ENCODE data around the gene KCTD11. TPM values are rescaled to one million over a fixed set of nuclear protein-coding genes. Genes with fewer than 3 reads are reported as not detected.
A peak's percentile ranks its signal among the peaks of the same experiment; 100 is the strongest.
"Not testable (repeated sequence)": the region's sequence is repeated elsewhere in the genome, so short reads cannot be mapped to it uniquely, and the experiment has no call there.

The KCTD11 gene
- total RNA-seq, 6 experiments from 2014 or later: 2.2 to 4.4 (median 2.9) TPM

DNA sequence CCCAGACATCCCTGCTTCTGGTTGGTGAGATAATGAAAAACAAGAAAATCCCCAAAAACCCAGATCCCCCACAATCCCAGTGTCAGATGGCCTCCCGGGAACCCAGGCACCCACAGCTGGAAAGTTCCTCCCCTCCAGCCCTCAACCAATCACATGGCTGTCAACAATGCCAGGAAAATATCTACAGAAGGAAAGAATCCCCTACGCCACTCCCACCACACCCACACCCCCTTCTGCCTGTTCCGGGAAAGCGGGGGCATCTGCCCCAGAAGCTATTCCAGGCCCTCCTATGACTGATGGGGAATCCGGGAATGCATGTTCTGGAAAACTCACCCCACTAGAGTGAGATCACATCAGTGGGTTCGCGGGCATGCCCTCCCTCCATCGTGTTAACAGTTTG lies 4.8 kb downstream of the KCTD11 start:
- H3K27me3 ChIP-seq: no peaks in the 10 kb centered on the region
- intact Hi-C loops (cut with DNase I): loop anchor here in 1 of 2 donors (5.0 to 10.0 kb wide), 2 partner anchors 81 to 158 kb away; partner anchors contain the start of genes FGF11 and TMEM102
- H3K4me1 ChIP-seq: peaks cover 0 to 12% (median 6%) of the 10 kb centered on the region in 4 donors
- WGBS (ENCODE audit: insufficient coverage, low coverage, low lambda C conversion rate, missing lambda C conversion rate): 57% methylated on average over 4 of the region's 8 CpGs
- TF ChIP-seq, protein P1, sequence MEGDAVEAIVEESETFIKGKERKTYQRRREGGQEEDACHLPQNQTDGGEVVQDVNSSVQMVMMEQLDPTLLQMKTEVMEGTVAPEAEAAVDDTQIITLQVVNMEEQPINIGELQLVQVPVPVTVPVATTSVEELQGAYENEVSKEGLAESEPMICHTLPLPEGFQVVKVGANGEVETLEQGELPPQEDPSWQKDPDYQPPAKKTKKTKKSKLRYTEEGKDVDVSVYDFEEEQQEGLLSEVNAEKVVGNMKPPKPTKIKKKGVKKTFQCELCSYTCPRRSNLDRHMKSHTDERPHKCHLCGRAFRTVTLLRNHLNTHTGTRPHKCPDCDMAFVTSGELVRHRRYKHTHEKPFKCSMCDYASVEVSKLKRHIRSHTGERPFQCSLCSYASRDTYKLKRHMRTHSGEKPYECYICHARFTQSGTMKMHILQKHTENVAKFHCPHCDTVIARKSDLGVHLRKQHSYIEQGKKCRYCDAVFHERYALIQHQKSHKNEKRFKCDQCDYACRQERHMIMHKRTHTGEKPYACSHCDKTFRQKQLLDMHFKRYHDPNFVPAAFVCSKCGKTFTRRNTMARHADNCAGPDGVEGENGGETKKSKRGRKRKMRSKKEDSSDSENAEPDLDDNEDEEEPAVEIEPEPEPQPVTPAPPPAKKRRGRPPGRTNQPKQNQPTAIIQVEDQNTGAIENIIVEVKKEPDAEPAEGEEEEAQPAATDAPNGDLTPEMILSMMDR (IDR thresholded peaks at IDR 0.05): no peak
- no peak for TF ChIP-seq POLR2A (IDR thresholded peaks at IDR 0.05)
- H3K36me3 ChIP-seq: no peaks in the 10 kb centered on the region
- H3K4me3 ChIP-seq: no peak overlapping the region
- DNase-seq (no peak), ATAC-seq (no peak)
- no peaks in the 10 kb centered on the region for H3K9me3 ChIP-seq
- no peak overlapping the region for H3K27ac ChIP-seq

DNA sequence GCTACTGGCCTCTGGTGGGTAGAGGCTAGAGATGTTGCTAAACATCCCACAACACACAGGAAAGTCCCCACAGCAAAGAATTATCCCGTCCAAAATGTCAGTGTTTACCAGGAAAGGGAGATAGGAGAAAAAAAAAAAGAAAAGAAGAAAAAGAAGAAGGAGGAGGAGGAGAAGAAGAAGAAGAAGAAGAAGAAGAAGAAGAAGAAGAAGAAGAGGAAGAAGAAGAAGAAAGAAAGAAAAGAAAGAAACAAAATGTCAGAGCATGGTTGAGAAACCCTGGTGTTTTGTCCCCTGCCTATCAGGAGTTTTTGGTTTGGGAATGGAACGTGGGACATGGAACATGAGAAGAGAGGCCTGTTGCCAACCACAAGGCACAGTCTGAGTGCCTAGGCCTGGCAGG lies 5.4 kb downstream of the KCTD11 start:
- no peak for TF ChIP-seq POLR2A (IDR thresholded peaks at IDR 0.05)
- H3K36me3 ChIP-seq: no peaks in the 10 kb centered on the region
- intact Hi-C loops (cut with DNase I): loop anchor here in 1 of 2 donors (5.0 to 10.0 kb wide), 2 partner anchors 80 to 157 kb away; partner anchors contain the start of genes FGF11 and TMEM102
- WGBS (ENCODE audit: insufficient coverage, low coverage, low lambda C conversion rate, missing lambda C conversion rate): 55% methylated on average over 2 of the region's 2 CpGs
- H3K4me1 ChIP-seq: peaks cover 0 to 10% (median 5%) of the 10 kb centered on the region in 4 donors
- no peak overlapping the region for H3K27ac ChIP-seq
- H3K9me3 ChIP-seq: no peaks in the 10 kb centered on the region
- no peak overlapping the region for H3K4me3 ChIP-seq
- DNase-seq (no peak), ATAC-seq (no peak)
- no peaks in the 10 kb centered on the region for H3K27me3 ChIP-seq

DNA sequence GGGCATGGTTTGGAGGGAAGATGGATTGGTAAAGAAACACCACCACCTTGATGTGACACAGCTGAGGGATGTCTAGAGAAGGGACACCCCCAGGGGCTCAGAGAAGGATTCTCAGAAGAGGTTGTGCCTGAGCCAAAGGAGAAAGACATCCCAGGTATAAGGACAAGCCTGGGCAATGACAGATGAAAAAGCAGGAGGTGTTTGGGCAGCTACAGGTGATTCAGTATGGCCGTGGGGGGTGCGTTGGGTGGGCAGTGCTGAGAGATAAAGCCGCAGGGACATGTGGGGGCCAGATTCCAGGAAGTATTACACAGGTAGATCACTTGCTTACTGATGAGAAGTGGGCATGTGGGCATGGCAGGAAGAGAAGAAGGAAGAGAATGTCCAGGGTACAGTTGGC lies 9.9 kb downstream of the KCTD11 start:
- intact Hi-C loops (cut with DNase I): no loop called here
- no peak for TF ChIP-seq POLR2A (IDR thresholded peaks at IDR 0.05)
- TF ChIP-seq, protein P1 (IDR thresholded peaks at IDR 0.05): no peak

DNA sequence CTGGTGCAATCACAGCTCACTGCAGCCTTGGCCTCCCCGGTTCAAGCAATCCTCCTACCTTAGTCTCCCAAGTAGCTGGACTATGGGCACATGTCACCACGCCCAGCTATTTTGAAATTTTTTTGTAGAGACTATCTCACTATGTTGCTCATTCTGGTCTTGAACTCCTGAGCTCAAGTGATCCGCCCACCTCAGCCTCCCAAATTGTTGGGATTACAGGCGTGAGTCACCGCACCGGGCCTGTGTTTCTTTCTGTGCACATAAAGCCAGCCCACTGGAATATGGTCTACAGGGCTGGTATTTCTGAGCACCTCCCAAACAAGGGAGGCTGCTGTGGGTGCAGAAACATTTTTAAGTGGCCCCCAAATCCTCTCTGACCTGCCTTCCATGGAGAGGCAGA lies 11.3 kb downstream of the KCTD11 start:
- Histone ChIP-seq H3K27me3 (no peaks in the 10 kb centered on the region), H3K27ac (no peak overlapping the region), H3K9me3 (no peaks in the 10 kb centered on the region), H3K36me3 (no peaks in the 10 kb centered on the region), H3K4me1 (no peaks in the 10 kb centered on the region), H3K4me3 (no peak overlapping the region)
- TF ChIP-seq, protein P1 (IDR thresholded peaks at IDR 0.05): no peak
- TF ChIP-seq POLR2A (IDR thresholded peaks at IDR 0.05): no peak
- ATAC-seq (no peak), DNase-seq (no peak)
- 93% methylated on average over 3 of the region's 6 CpGs for WGBS (ENCODE audit: insufficient coverage, low coverage, low lambda C conversion rate, missing lambda C conversion rate)
- intact Hi-C loops (cut with DNase I): no loop called here

More for the DNA sequence above, 9.9 kb downstream of the KCTD11 start:
- Histone ChIP-seq H3K4me3 (no peak overlapping the region), H3K9me3 (no peaks in the 10 kb centered on the region), H3K27ac (no peak overlapping the region), H3K4me1 (no peaks in the 10 kb centered on the region), H3K36me3 (no peaks in the 10 kb centered on the region), H3K27me3 (no peaks in the 10 kb centered on the region)
- no CpG with 5 or more reads among the region's 3 CpGs for WGBS (ENCODE audit: insufficient coverage, low coverage, low lambda C conversion rate, missing lambda C conversion rate)
- ATAC-seq: no peak
- DNase-seq: no peak

DNA sequence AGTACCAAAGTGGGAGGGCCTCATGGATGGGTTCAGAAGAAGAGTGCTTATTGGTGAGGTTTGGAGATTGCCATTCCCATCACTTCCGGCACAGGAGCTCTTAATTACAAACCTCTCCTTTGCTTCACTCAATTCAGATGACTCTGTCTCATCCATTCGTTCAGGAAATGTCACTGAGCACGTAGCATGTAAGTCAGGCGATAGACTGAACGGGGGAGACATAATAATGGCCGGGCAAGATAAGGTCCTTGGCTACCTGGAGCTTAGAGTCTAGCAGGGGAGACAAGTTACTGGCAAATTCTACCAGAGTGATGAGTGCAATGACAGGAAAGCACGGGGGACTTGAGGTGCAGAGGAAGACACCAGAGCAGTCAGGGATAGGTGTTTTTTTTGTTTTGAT lies 14.0 kb downstream of the KCTD11 start:
- intact Hi-C loops (cut with DNase I); ATAC-seq; H3K9me3 ChIP-seq; H3K4me1 ChIP-seq; H3K4me3 ChIP-seq; DNase-seq; H3K36me3 ChIP-seq; H3K27me3 ChIP-seq; H3K27ac ChIP-seq: not testable (repeated sequence)
- WGBS (ENCODE audit: insufficient coverage, low coverage, low lambda C conversion rate, missing lambda C conversion rate): 82% methylated on average over 6 of the region's 7 CpGs

DNA sequence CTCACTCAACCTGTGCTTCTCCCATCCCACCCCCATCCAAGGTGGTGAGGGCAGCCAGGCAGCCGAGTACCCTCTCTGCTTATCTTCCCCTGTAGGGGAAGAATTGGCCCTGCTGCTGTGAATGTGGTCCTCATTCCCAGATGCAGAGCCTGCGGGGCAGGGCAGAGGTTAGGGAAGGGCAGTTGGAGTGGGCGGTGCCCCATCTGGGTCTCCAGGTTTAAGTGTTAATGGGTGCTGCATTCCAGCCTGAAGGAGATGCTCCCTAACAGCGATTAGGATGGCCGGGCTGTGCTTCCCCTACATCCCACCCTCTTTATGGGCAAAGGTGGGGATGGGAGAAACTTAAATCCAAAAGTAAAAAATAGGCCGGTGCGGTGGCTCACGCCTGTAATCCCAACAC lies 15.1 kb downstream of the KCTD11 start:
- Histone ChIP-seq H3K27ac (no peak overlapping the region), H3K4me1 (no peaks in the 10 kb centered on the region), H3K4me3 (no peak overlapping the region), H3K36me3 (no peaks in the 10 kb centered on the region), H3K9me3 (no peaks in the 10 kb centered on the region), H3K27me3 (no peaks in the 10 kb centered on the region)
- WGBS (ENCODE audit: insufficient coverage, low coverage, low lambda C conversion rate, missing lambda C conversion rate): 100% methylated on average over 2 of the region's 8 CpGs
- intact Hi-C loops (cut with DNase I): no loop called here
- TF ChIP-seq, protein P1 (IDR thresholded peaks at IDR 0.05): no peak
- TF ChIP-seq POLR2A (IDR thresholded peaks at IDR 0.05): no peak
- ATAC-seq (peak in 1 of 4 donors; percentile 32), DNase-seq (no peak)
